Neuronal stem cell (in vitro differentiated cells): ENCODE data around the gene LOXHD1.

Experiments
- DNase-seq: peaks from one replicate; pipeline ENCODE4 v3.0.0-alpha.2; 2013; ENCODE audit warnings: low spot score
- H2AFZ ChIP-seq: one replicate; pipeline ENCODE4 v1.6.1; 2013; ENCODE audit warnings: mild to moderate bottlenecking, low read length, inconsistent platforms
- H2AK5ac ChIP-seq: 2 replicates; pipeline ENCODE4 v1.6.1; 2013; ENCODE audit warnings: low read depth, mild to moderate bottlenecking, inconsistent platforms, low read length, moderate library complexity, mixed read lengths
- H2BK120ac ChIP-seq: 2 replicates; pipeline ENCODE4 v1.6.1; 2013; ENCODE audit warnings: low read depth, mild to moderate bottlenecking, inconsistent platforms, low read length, moderate library complexity, mixed read lengths
- H2BK12ac ChIP-seq: one replicate; pipeline ENCODE4 v1.6.1; 2013; ENCODE audit warnings: low read length, inconsistent platforms
- H2BK15ac ChIP-seq: 2 replicates; pipeline ENCODE4 v1.6.1; 2013; ENCODE audit warnings: mild to moderate bottlenecking, low read length, inconsistent platforms, mixed read lengths
- H2BK5ac ChIP-seq: one replicate; pipeline ENCODE4 v1.6.1; 2013; ENCODE audit warnings: inconsistent platforms, mild to moderate bottlenecking, low read length, moderate library complexity
- H3K14ac ChIP-seq: one replicate; pipeline ENCODE4 v1.6.1; 2013; ENCODE audit warnings: low read length, inconsistent platforms
- H3K18ac ChIP-seq: 2 replicates; pipeline ENCODE4 v1.6.1; 2013; ENCODE audit warnings: low read length, inconsistent platforms
- H3K23ac ChIP-seq: 2 replicates; pipeline ENCODE4 v1.6.1; 2013; ENCODE audit warnings: low read depth, mild to moderate bottlenecking, mixed read lengths, low read length, inconsistent platforms; ENCODE audit not compliant: poor library complexity
- H3K27ac ChIP-seq: replicated peaks from 3 replicates; pipeline ENCODE4 v1.5.1; 2013; ENCODE audit warnings: low read length, inconsistent platforms
- H3K27me3 ChIP-seq, 3 experiments: 2 replicates each; pipeline ENCODE4 v1.6.1; 2013; ENCODE audit warnings: low read length in 3 of 3, mild to moderate bottlenecking in 2 of 3, inconsistent platforms in 1 of 3, low read depth in 1 of 3, mixed read lengths in 1 of 3, moderate library complexity in 1 of 3; ENCODE audit not compliant: control insufficient read depth in 3 of 3, insufficient read depth in 3 of 3
- H3K36me3 ChIP-seq, 2 donors: replicated peaks in 1 of 2; 2 replicates each; pipeline ENCODE4 v1.6.1; 2013; ENCODE audit warnings: low read length in 2 of 2; ENCODE audit not compliant: control insufficient read depth in 2 of 2, insufficient read depth in 2 of 2
- H3K4ac ChIP-seq: 2 replicates; pipeline ENCODE4 v1.6.1; 2013; ENCODE audit warnings: inconsistent platforms, mild to moderate bottlenecking, low read length, moderate library complexity
- H3K4me1 ChIP-seq, 2 donors: 1 replicate in 1 of 2; 2 replicates in 1 of 2; pipeline ENCODE4 v1.6.1; 2013; ENCODE audit warnings: low read length in 2 of 2, low read depth in 1 of 2; ENCODE audit not compliant: control insufficient read depth in 2 of 2, insufficient read depth in 1 of 2
- H3K4me2 ChIP-seq: one replicate; pipeline ENCODE4 v1.6.1; 2013; ENCODE audit warnings: mild to moderate bottlenecking, low read length, inconsistent platforms; ENCODE audit not compliant: insufficient read depth, poor library complexity, severe bottlenecking
- H3K4me3 ChIP-seq, 2 donors: 2 replicates each; pipeline ENCODE4 v1.5.1; 2013; ENCODE audit warnings: low read length in 2 of 2, mild to moderate bottlenecking in 2 of 2, inconsistent platforms in 1 of 2, moderate library complexity in 1 of 2
- H3K79me1 ChIP-seq: one replicate; pipeline ENCODE4 v1.6.1; 2013; ENCODE audit warnings: low read depth, mild to moderate bottlenecking, inconsistent platforms, low read length, moderate library complexity
- H3K9ac ChIP-seq: one replicate; pipeline ENCODE4 v1.6.1; 2013; ENCODE audit warnings: mild to moderate bottlenecking, low read depth, low read length, inconsistent platforms; ENCODE audit not compliant: poor library complexity
- H3K9me3 ChIP-seq, 2 donors: replicated peaks in 1 of 2; 2 replicates each; pipeline versions ENCODE3 to v1.6.1; 2013; ENCODE audit warnings: low read length in 2 of 2, mild to moderate bottlenecking in 2 of 2, inconsistent platforms in 1 of 2, low read depth in 1 of 2, mixed read lengths in 1 of 2, moderate library complexity in 1 of 2; ENCODE audit not compliant: control insufficient read depth in 2 of 2, insufficient read depth in 1 of 2
- H4K8ac ChIP-seq: one replicate; pipeline ENCODE4 v1.6.1; 2013; ENCODE audit warnings: low read depth, mild to moderate bottlenecking, inconsistent platforms, low read length, moderate library complexity
- H4K91ac ChIP-seq: one replicate; pipeline ENCODE4 v1.6.1; 2013; ENCODE audit warnings: low read length, low read depth, mild to moderate bottlenecking, inconsistent platforms; ENCODE audit not compliant: poor library complexity
- WGBS, 2 donors: extraction: QIAGEN DNeasy Blood & Tissue Kit; methylation state at CpG; one replicate each; pipeline ENCODE4 v1.1.7; 2013; ENCODE audit warnings: missing lambda C conversion rate in 2 of 2, mixed read lengths in 1 of 2; ENCODE audit not compliant: insufficient read length in 2 of 2, insufficient replicate concordance in 1 of 2; ENCODE audit errors: extremely low coverage in 2 of 2; 5-methylcytosine and 5-hydroxymethylcytosine counted together

Gene LOXHD1

GRCh38 chr18:46469186-46469915, 187.7 kb downstream of the LOXHD1 start:
- Histone ChIP-seq H3K9me3 (no peaks in the 10 kb centered on the region), H2BK5ac (no peak overlapping the region), H3K36me3 (no peaks in the 10 kb centered on the region), H3K23ac (no peak overlapping the region), H2BK12ac (no peak overlapping the region), H3K18ac (peak overlapping the region; percentile 58), H3K79me1 (no peaks in the 10 kb centered on the region), H4K8ac (no peak overlapping the region), H2AFZ (no peak overlapping the region), H3K27me3 (peaks cover 0 to 3% (median 0%) of the 10 kb centered on the region in 3 experiments), H2AK5ac (peak overlapping the region; percentile 14), H3K4ac (no peak overlapping the region), H2BK120ac (no peak overlapping the region), H3K4me3 (no peak overlapping the region), H3K4me1 (peaks cover 15 to 36% of the 10 kb centered on the region in 2 donors), H4K91ac (no peak overlapping the region), H3K27ac (no peak overlapping the region), H3K14ac (no peak overlapping the region), H3K4me2 (no peak overlapping the region), H2BK15ac (no peak overlapping the region), H3K9ac (no peak overlapping the region)
- no CpG with 5 or more reads among the region's 3 CpGs for WGBS, 2 donors
- DNase-seq = no peak

- no peak for DNase-seq
- Histone ChIP-seq H3K18ac (peak overlapping the region; percentile 58), H3K9ac (no peak overlapping the region)
These were observed 188.4 kb downstream of the LOXHD1 start for GRCh38 chr18:46468426-46469180.

GRCh38 chr18:46466234-46467160, 190.5 kb downstream of the LOXHD1 start:
- peaks cover 15 to 48% of the 10 kb centered on the region in 2 donors for H3K4me1 ChIP-seq

More at GRCh38 chr18:46468426-46469180, 188.4 kb downstream of the LOXHD1 start:
- H3K36me3 ChIP-seq = no peaks in the 10 kb centered on the region
- H2AFZ ChIP-seq = no peak overlapping the region
- H2AK5ac ChIP-seq = peak overlapping the region; percentile 14
- H3K23ac ChIP-seq = no peak overlapping the region
- no CpG with 5 or more reads among the region's 11 CpGs for WGBS, 2 donors
- peaks cover 0 to 3% (median 0%) of the 10 kb centered on the region in 3 experiments for H3K27me3 ChIP-seq
- H4K8ac ChIP-seq = no peak overlapping the region
- no peaks in the 10 kb centered on the region for H3K79me1 ChIP-seq
- no peak overlapping the region for H2BK5ac ChIP-seq
- H2BK120ac ChIP-seq = no peak overlapping the region
- H4K91ac ChIP-seq = no peak overlapping the region
- H3K14ac ChIP-seq = no peak overlapping the region
- no peak overlapping the region for H3K27ac ChIP-seq
- no peak overlapping the region for H3K4ac ChIP-seq
- no peak overlapping the region for H2BK15ac ChIP-seq
- H3K4me2 ChIP-seq = no peak overlapping the region
- no peak overlapping the region for H2BK12ac ChIP-seq
- H3K9me3 ChIP-seq = no peaks in the 10 kb centered on the region
- peaks cover 15 to 37% of the 10 kb centered on the region in 2 donors for H3K4me1 ChIP-seq
- H3K4me3 ChIP-seq = no peak overlapping the region

More at GRCh38 chr18:46466234-46467160, 190.5 kb downstream of the LOXHD1 start:
- Histone ChIP-seq H3K27me3 (no peaks in the 10 kb centered on the region), H2AFZ (peak overlapping the region; percentile 82), H2BK5ac (peak overlapping the region; percentile 8), H4K8ac (no peak overlapping the region), H3K4me3 (no peak overlapping the region), H3K18ac (peak overlapping the region; percentile 78), H3K36me3 (no peaks in the 10 kb centered on the region), H2AK5ac (peak overlapping the region; percentile 41), H3K9me3 (no peaks in the 10 kb centered on the region), H3K79me1 (no peaks in the 10 kb centered on the region), H2BK12ac (no peak overlapping the region), H3K14ac (no peak overlapping the region), H3K27ac (peak overlapping the region; percentile 89), H2BK120ac (no peak overlapping the region), H2BK15ac (no peak overlapping the region), H3K23ac (no peak overlapping the region), H3K4me2 (no peak overlapping the region), H3K9ac (no peak overlapping the region), H4K91ac (no peak overlapping the region), H3K4ac (no peak overlapping the region)
- no CpG with 5 or more reads among the region's 9 CpGs for WGBS, 2 donors
- DNase-seq = peak; percentile 76
